Stimulated activated CD8-positive, alpha-beta memory T cell treated with anti-CD3 and anti-CD28 coated beads, Interleukin-12 subunit alpha, Interleukin-12 subunit beta, amount 100 ng/mL, for 1 hour (primary cell): ENCODE measurements around the gene ATP8B4.

ENCODE experiments used
- DNase-seq: peaks from one replicate; pipeline ENCODE4 v3.0.0-alpha.2; 2020; ENCODE audit warnings: low read depth

ATP8B4 gene

DNA sequence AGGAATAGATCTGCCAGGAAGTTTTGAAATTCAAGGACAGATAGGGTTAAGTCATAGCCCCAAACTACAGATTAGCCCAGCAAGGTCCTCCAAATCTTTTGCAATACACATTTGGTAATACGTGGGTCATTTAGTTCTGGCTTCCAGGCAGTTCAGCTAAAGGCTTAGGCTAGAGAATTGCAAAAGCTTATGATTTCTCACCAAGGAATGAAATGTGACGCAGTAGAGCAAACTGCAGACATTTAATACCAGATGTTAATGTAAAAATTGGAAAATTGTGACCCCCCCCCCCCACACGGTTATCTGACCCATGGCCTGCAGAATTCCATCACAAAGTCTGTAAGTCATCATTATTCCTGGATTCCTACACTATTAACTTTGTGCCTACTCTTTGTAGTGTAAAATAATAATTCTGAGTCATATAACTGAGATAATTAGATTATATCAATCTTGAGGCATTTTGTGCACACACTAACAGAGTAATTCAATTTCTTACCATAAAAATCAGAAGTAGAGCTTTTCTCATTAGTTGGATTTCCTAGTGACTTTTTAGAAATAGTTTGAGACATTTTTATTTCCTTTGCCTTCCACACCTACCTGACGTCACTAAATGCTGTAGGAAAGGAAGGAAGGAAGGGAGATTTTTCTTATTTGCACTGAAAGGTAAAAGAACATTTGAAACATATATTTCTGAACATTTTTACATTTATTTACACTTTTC, 263.0 kb downstream of the ATP8B4 start:
- no peak for DNase-seq

DNA sequence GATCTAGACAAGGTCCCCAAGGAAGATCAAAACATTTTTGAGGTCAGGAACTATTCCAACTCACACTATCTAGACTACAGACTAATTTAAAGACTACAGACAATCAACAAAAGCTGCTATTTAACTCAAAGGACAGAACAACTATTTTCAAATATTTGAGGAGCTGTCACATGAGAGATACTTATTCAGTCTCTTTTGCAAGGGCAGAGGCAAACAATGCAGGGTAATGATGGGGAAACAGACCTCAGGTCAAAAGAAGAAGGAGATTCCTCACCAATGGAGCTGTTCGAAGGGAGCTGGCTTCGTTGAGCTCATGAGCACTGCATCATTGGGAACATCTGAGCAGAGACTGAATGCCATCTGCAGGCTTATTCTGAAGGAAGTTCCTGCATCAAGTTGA, 266.3 kb downstream of the ATP8B4 start:
- no peak for DNase-seq

DNA sequence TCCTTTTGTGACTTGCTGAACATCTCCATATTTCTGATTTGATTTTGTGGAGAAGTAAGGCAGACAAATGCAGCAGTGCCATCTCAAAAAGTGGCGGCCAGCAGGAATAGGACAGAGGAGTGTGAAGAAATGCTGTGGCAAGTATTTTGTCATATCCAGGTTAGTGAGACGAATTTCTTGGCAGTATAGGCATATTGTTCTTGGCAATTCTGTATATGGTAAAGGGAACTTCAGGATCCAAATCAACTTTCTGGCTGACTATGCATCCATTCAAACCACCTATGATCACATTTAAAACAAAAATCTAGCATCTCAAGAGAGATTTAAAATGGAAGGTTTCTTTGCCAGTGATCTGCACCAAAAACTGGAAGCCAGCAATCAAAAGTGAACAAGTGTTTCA, 270.2 kb downstream of the ATP8B4 start:
- DNase-seq: no peak

DNA sequence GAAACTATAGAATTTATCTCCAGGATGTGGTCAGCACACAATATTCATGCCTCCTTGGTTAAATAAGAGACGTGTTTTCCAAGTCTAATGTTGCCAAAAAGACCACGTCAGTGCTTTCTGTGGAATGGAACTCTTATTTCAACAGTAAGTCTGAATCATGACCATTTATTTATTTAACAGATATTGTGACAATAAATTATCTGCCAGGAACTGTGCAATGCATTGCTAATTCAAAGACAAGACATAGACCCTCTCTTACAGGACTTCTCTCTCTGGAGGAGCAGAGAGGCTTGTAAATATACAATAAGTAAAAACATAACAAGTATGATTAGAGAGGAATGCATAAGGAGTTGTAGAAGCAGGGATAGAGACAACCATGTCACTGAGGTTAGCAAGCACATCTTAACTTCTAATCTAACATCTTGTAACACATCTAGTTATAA, 270.7 kb downstream of the ATP8B4 start:
- no peak for DNase-seq

DNA sequence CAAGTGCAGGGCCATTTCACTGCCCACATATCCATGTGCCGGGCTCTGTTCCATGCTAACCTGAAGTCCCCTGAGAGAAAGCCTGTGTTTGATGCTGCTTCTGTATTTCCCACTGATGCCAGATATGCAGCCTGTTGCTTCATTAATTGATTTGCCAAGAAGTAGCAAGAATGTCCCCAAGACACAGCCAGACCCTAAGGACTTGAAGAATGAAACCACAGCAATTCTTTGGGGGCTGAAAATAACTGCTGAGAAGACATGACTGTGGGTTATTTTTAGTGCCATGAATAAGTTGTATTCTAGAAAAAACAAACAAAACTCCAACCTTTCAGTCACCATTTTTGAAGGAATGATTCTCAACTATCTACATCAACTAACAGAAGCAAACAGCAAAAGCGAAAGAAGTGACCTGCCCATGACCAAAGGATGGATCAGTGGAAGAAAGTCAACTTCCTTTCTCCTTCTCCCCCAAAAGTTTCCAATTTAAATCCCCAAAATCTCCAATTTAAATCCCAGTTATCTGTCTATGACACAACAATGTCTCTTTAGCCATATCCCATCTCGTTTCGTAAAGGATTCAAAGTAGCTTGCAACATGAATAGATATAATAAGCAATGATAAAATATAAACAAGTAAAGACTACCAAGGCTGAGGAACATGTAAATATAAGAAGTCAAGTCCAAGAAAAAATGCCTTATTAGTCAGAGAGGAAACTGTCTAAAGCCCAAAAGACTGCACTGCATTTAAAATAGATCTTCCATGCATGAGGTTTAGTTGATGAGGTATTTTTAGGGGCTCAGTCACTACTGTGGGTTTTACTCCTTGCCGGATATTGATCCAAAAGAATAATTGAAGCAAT, 271.4 kb downstream of the ATP8B4 start:
- no peak for DNase-seq

DNA sequence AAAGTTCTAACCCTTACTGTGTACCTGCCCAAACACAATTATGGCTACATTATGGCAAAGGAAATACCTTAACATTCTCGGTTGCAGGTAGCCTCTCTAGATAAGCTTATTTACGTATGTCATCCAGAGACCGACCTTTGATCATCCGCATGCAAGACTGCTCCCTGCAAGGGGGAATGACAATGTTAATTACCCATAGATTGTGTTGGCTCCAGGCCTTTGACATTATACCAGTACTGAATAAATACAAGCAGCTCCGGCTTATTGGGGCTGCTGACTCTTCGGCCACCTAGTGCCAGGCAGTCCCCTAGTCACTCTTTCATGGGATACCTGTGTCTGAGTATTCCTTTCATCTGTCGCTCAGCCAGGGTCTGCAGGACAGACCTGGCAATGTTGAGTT, 274.6 kb downstream of the ATP8B4 start:
- no peak for DNase-seq

DNA sequence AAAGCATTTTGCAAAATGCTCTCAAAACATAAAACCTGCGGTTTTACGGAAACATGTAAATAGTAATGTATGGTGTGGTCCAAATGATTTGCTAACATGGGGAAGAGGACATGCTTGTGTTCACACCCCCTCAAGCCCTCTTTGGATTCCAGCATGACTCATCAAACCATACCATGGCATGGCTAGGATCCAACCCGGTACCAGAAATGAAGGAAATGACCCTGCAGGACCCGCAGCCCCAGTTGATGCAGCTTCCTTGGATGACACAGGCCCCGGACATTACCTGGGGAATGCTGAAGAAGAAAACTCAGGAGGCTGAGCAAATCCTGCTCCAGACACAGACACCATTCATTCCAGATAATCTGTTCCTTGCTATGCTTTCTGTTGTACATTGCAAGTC, 275.3 kb downstream of the ATP8B4 start:
- DNase-seq: no peak

DNA sequence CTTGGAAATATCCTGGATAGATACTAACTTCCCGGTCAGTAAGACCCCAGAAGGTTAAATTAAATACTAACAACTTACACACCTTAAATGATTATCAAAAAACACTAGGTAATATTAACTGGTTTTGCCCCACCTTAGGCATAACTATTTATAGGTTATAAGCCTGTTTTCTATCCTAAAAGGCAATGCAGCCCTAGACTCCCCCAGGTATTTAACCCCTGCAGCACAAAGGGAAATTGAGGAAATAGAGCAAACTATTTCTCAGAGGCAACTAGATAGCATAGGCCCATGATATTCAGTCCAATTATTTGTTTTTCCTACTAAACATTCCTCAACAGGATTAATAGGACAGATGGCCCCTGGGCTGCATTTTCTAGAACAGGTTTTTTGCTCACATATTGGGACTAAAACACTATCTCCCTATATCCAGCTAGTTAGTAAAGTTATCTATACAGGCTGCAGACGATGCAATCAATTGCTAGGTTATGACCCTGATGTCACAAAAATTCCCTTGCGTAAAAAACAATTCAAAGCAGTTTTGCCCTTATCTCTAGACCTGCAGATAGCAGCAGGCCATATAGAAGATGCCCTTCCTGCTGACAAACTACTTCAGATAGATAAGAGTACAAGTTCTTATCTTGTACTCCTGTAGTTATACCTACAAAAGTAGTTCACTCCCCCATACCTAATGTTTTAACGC, 276.9 kb downstream of the ATP8B4 start:
- DNase-seq: no peak

DNA sequence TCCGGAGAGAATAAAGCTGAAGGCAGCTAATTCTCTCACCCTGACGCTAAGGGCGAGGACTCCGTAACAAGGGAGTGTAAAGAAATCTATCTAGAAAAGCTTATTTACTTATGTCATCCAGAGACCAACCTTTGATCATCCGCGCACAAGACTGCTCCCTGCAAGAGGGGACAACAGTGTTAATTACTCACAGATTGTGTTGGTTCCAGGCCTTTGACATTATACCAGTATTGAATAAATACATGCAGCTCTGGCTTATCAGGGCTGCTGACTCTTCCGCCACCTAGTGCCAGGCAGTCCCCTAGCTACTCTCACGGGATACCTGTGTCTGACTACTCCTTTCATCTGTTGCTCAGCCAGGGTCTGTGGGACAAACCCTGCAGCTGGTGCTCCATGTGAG, 286.5 kb downstream of the ATP8B4 start:
- DNase-seq: no peak

DNA sequence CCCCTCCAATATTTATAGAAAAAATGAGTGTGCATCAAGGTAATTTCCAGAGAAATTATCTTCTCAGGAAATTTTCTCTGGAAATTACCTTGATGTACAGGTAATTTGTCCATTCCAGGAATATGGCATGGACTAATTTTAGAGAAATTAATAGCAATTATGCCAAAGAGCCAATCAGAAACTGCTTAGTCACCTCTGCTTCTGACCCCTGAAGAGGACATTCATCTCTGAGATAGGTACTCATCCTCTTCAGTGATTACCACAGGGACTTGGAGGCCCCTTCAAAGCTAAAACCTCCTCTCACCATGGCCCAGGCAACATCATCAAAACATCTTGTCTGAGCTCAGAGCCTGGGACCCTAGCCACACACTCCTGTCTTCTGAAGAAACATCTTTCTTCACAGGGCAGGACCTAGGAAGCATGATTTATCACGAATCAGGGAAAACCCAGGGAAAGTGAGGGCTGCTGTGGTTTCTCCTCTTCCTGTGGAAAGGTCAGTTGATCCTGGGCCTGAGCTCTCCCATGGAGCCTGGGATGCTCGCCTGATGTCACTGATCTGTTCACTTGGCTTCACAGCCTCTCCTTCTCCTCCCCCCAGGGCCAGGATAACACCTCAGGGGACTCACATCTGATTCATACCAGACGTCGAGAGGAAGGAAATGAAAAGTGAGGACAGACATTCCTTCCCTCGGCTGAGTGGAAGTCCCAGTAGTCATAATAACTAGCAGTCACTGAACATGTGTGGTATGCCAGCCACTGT, 287.6 kb downstream of the ATP8B4 start:
- DNase-seq: no peak

DNA sequence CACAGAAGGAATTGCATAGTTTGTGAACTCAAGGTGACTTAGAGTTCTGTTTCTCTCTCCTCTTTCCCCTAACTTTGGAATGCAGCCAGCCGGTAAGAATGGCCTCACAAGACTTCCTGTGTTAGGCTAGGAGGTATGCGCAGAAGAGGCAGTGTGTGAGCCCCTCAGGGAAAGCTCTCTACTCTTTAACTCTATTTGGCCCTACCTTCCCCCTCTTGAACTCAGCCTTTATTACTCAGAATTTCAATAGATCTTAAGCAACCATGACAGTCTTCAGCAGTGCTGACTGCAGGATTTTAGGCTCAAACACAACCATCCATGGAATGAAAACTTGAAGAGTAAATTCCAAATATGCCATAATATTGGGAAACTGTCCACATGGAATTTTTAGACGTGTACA, 288.6 kb downstream of the ATP8B4 start:
- no peak for DNase-seq

DNA sequence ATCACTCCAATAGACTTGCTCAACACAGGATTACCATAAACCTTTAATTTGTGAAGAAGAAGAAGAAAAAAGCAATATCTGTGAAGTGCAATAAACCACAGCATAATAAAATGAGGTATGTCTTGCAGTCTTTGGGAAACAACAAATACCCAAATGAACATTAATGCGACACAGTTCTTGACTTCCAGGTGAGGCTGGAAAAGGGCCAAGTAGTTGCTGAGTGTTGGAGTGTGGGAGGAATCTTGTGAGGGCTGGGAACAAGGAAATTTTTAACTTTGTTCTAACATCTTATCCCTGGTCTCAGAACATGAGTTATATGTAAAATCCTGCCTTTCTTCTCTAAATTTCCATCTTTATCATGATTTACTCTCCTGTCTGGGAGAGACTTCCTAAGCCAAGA, 291.7 kb downstream of the ATP8B4 start:
- DNase-seq: no peak

DNA sequence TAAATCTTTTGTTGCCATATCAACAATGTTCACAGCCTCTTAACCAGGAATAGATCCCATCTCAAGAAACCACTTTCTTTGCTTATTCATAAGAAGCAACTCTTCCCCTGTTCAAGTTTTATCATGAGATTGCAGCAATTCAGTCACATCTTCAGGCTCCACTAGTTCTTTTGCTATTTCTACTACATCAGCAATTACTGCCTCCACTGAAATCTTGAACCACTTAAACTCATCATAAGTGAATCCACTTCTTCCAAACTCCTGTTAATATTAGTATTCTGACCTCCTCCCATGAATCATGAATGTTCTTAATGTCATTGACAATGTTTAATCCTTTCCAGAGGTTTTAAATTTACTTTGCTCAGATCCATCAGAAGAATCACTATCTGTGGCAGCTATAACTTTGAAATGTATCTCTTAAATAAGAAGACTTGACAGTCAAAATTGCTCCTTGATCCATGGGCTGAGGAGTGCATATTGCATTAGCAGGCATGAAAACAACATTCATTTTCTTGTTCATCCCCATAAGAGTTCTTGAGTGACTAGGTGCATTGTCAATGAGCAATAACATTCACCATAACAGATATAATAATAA, 292.3 kb downstream of the ATP8B4 start:
- DNase-seq: no peak

DNA sequence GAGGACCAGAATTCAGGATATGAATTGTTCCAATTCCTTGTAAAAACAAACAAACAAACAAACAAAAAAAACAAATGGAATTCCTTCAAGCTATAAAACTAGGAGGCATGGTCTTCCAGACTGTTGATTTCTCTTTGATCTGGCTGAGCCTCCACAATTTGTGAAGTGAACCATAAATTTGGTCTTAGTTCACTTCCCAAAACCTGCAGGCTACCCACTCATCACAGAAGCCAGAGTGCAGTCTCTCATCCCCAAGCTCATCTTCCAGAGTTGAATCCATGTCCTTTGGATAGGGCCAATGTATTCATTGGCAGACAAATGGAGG, 294.3 kb downstream of the ATP8B4 start:
- no peak for DNase-seq

DNA sequence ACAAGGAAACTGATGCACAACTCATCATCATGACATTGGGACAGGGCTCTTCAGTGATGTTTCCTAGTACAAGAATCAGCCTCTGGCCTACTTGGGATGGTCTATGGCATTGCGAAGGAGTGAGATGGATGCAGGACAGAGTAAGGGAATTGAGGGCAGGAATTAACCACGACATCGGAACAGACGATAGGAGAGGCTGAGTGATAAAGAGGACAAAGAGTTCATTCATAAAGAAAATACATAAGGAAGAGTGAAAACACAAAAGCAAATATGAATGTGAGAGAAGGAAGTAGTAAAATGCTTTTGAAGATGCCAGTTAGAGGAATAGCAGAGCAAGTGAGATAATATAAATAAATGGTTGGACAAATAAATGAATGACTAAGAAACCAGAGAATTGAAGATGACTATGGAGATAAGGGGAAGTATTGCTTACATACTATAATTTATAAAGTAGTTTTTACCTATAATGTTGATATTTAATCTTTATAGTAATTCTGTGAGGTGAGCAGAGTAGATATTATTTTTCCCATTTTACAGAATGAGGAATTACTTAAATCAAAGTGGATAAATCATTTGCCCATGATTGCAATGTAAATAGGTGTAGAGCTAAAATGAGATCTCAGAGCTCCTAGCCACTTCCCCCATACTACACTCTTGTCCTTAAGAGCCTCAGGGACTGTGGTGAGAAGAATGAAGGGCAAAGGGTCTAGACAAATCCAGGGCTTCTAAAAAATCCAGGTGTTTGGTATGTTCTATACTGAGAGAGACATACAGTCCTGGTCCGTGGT, 294.9 kb downstream of the ATP8B4 start:
- no peak for DNase-seq

DNA sequence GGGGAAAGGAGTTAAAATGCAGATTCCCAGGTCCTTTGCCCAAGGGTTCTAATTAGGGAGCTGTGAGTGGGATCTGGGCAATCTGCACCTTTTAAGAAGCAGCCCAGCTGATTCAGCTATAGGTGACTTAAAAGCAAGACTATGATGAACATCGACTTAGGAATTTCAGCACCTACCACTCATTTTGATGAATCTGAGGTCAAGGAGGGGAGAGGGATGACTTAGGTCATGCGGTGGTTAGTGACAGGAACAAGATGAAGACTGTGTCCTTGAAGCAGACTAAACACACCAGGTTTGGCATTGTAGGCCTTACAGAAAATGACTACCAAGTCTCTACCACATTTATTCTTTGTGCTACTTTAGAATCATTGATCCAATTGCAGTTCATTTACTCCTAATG, 301.9 kb downstream of the ATP8B4 start:
- no peak for DNase-seq

DNA sequence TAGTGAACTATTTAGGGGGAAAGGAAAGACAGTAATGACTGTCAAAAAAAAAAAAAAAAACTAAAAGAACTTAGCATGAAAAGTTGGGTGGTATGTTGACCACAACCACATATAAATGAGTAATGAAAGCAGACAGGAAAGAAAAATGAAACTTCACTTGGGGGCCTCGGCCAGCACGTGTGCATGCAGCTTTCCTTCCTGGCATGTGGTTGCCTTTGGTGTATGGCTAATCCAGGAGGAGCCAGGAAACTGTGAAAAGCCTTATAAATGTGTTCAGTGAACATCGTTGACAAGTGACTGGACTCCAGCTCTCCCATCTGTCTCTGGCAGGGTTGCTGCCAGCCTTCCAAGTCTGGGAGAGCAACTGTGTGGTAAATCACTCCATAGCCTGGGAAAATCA, 303.1 kb downstream of the ATP8B4 start:
- no peak for DNase-seq

DNA sequence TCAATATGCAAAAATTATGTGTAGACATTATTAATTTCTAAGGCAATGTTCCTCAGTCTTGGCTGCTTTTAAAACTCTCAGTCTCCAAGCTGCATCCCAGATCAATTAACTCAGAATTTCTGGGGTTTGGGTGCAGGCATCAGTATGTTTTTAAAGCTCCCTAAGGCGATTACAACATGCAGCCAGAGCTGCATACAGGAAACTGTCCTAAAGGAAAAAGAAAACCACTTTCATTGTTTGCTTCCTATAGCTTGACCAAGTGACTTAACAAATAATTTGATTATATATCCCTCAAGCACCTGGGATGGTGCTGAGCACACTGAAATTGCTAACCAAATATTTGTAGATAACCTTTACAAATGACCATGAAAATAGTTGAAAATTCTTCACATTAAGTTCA, 303.5 kb downstream of the ATP8B4 start:
- DNase-seq: no peak

DNA sequence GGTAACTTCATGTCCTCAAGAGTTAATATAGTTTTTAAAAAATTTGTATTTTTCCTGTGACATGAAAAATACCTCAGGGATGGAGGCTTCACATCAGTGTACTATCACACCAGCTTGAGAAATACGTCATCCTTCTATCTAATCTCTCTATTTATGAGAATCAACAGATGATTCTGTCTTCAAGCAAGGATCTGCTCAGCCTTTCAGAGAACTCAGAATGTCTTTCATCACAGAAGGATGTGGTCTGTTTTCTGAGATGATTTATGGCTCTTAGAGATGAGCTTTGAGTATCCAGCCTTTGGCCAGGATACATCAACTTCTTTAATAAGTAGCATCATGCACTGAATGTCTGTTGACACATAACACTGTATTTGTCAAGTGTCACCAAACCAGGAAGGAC, 304.3 kb downstream of the ATP8B4 start:
- DNase-seq: no peak

DNA sequence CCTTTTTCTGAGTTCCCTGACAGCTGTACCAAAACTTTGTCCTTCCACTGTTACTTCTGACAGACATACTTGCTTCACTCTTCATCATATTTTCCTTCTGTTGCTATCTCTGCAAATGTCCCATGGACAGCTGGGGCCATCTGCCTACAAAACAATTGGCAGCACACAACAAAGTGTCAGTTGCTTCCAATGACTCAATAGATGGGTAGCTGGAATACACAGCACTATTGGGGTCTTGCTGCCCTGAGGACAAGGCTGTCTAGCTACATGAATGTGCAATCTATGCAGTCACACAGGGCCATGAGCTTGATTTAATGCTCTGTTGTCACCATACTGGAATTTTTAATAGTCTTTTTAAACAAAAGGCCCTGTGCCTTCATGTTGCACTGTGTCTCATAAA, 305.4 kb downstream of the ATP8B4 start:
- DNase-seq: no peak

DNA sequence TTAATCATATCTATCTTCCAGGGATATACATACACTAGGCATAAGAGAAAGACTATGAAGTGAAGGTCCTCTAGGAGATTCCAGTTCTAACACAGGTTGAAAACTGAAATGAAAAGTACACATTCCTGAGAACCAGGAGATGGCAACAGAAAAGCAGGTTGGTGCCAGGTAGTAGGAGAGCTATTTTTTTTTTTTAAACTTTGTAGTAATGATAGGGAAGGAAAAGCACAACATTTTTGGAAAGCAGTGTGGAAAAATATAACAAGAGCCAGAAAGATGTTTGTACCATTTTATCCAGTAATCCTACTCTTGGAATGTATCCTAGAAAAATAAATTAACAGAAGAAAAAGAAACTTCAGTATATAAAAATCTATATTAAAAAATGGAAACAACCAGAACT, 308.3 kb downstream of the ATP8B4 start:
- DNase-seq: no peak
